Fibroblast of mammary gland (primary cell): ENCODE results near the gene DDAH2.

Source experiments
- DNase-seq: peaks from one replicate; pipeline ENCODE4 v3.0.0-alpha.2; 2010; ENCODE audit warnings: low read depth
- H3K4me3 ChIP-seq: 2 replicates; pipeline ENCODE4 v1.5.1; 2011; ENCODE audit warnings: low read depth, mild to moderate bottlenecking, low read length, moderate library complexity; ENCODE audit not compliant: control insufficient read depth
- CTCF ChIP-seq: conservative IDR thresholded peaks from 2 replicates; pipeline ENCODE4 v1.5.1; 2011; ENCODE audit warnings: low read depth, low read length, inconsistent platforms; ENCODE audit not compliant: control insufficient read depth, insufficient read depth

Gene DDAH2

GRCh38 chr6:31742894-31743293 lies 13.8 kb upstream of the DDAH2 start:
- no peak for TF ChIP-seq CTCF
- DNase-seq = no peak
- H3K4me3 ChIP-seq = no peak overlapping the region

GRCh38 chr6:31741815-31742214 lies 12.7 kb upstream of the DDAH2 start:
- TF ChIP-seq CTCF = no peak
- H3K4me3 ChIP-seq = no peak overlapping the region
- DNase-seq = no peak

GRCh38 chr6:31740397-31741223 lies 11.5 kb upstream of the DDAH2 start:
- TF ChIP-seq CTCF = no peak
- DNase-seq = no peak
- peak overlapping the region; percentile 91 for H3K4me3 ChIP-seq

- peak; percentile 98 for DNase-seq
- peak within 1 kb of the TSS; percentile 91 for H3K4me3 ChIP-seq
- no peak for TF ChIP-seq CTCF
Observed at GRCh38 chr6:31739639-31740396, 10.7 kb upstream of the DDAH2 start, which contains the start of gene MSH5. Gene MSH5 (plus strand): TSS chr6:31740005. CDS start chr6:31740467, 462 bp downstream.

- peak; percentile 40 for TF ChIP-seq CTCF
- DNase-seq = peak; percentile 90
- peak overlapping the region; percentile 24 for H3K4me3 ChIP-seq
Observed at GRCh38 chr6:31737991-31738979, 9.2 kb upstream of the DDAH2 start.
